H9 (cell line): ENCODE measurements around the gene PM20D1. TPM values are rescaled to one million over a fixed set of nuclear protein-coding genes. Genes with fewer than 3 reads are reported as not detected.

Source experiments
- DNase-seq: peaks from one replicate; pipeline ENCODE4 v3.0.0-alpha.2; 2017
- H2AFZ ChIP-seq: one replicate; pipeline ENCODE4 v1.6.1; 2013; ENCODE audit warnings: mild to moderate bottlenecking, low read length, control low read depth, moderate library complexity
- H2AK5ac ChIP-seq: 2 replicates; pipeline ENCODE4 v1.6.1; 2013; ENCODE audit warnings: low read length, control low read depth, mixed read lengths; ENCODE audit not compliant: insufficient read length
- H2BK120ac ChIP-seq: one replicate; pipeline ENCODE4 v1.6.1; 2013; ENCODE audit warnings: low read depth, mild to moderate bottlenecking, low read length, control low read depth, inconsistent platforms; ENCODE audit not compliant: poor library complexity, severe bottlenecking
- H2BK12ac ChIP-seq: 2 replicates; pipeline ENCODE4 v1.6.1; 2013; ENCODE audit warnings: low read length, control low read depth, mixed read lengths, low read depth; ENCODE audit not compliant: insufficient read length
- H2BK15ac ChIP-seq: 2 replicates; pipeline ENCODE4 v1.6.1; 2013; ENCODE audit warnings: low read depth, low read length, control low read depth
- H2BK20ac ChIP-seq: one replicate; pipeline ENCODE4 v1.6.1; 2013; ENCODE audit warnings: low read depth, mild to moderate bottlenecking, low read length, control low read depth, inconsistent platforms; ENCODE audit not compliant: poor library complexity, severe bottlenecking
- H2BK5ac ChIP-seq: 2 replicates; pipeline ENCODE4 v1.6.1; 2013; ENCODE audit warnings: low read length, control low read depth, mixed read lengths; ENCODE audit not compliant: insufficient read length
- H3K14ac ChIP-seq: 2 replicates; pipeline ENCODE4 v1.6.1; 2013; ENCODE audit warnings: low read length, control low read depth; ENCODE audit not compliant: insufficient read depth
- H3K18ac ChIP-seq: 2 replicates; pipeline ENCODE4 v1.6.1; 2013; ENCODE audit warnings: low read depth, mild to moderate bottlenecking, mixed read lengths, low read length, control low read depth; ENCODE audit not compliant: insufficient read length
- H3K23ac ChIP-seq: 2 replicates; pipeline ENCODE4 v1.6.1; 2013; ENCODE audit warnings: low read length, control low read depth, mixed read lengths, low read depth; ENCODE audit not compliant: insufficient read length
- H3K23me2 ChIP-seq: 2 replicates; pipeline ENCODE4 v1.6.1; 2013; ENCODE audit warnings: low read depth, mild to moderate bottlenecking, mixed read lengths, low read length, control low read depth; ENCODE audit not compliant: insufficient read length, poor library complexity, severe bottlenecking
- H3K27ac ChIP-seq: 2 replicates; pipeline ENCODE4 v1.5.1; 2013; ENCODE audit warnings: low read length, control low read depth, mixed read lengths, low read depth; ENCODE audit not compliant: insufficient read length
- H3K27me3 ChIP-seq: 2 replicates; pipeline ENCODE4 v1.6.1; 2013; ENCODE audit warnings: low read length, control low read depth, inconsistent platforms; ENCODE audit not compliant: insufficient read depth
- H3K4ac ChIP-seq: 2 replicates; pipeline ENCODE4 v1.6.1; 2013; ENCODE audit warnings: low read depth, mild to moderate bottlenecking, control low read depth, inconsistent platforms, low read length, moderate library complexity
- H3K4me1 ChIP-seq: 2 replicates; pipeline ENCODE4 v1.6.1; 2013; ENCODE audit warnings: low read length, control low read depth, inconsistent platforms; ENCODE audit not compliant: insufficient read depth
- H3K4me2 ChIP-seq: 2 replicates; pipeline ENCODE4 v1.6.1; 2013; ENCODE audit warnings: low read length, control low read depth, mixed read lengths; ENCODE audit not compliant: insufficient read length, insufficient read depth
- H3K56ac ChIP-seq: 2 replicates; pipeline ENCODE4 v1.6.1; 2013; ENCODE audit warnings: low read depth, mild to moderate bottlenecking, mixed read lengths, low read length, control low read depth; ENCODE audit not compliant: insufficient read length
- H3K79me1 ChIP-seq: 2 replicates; pipeline ENCODE4 v1.6.1; 2013; ENCODE audit warnings: low read depth, mild to moderate bottlenecking, moderate library complexity, low read length, control low read depth, inconsistent platforms; ENCODE audit not compliant: insufficient read depth, poor library complexity, severe bottlenecking
- H3K79me2 ChIP-seq: 2 replicates; pipeline ENCODE4 v1.6.1; 2013; ENCODE audit warnings: low read length, control low read depth, inconsistent platforms; ENCODE audit not compliant: insufficient read depth
- H3K9ac ChIP-seq: 2 replicates; pipeline ENCODE4 v1.6.1; 2013; ENCODE audit warnings: low read length, control low read depth, mixed read lengths; ENCODE audit not compliant: insufficient read length; ENCODE audit errors: extremely low read depth
- H3K9me3 ChIP-seq: one replicate; pipeline ENCODE4 v1.6.1; 2013; ENCODE audit warnings: low read depth, low read length, inconsistent platforms; ENCODE audit not compliant: control insufficient read depth
- H3T11ph ChIP-seq: one replicate; pipeline ENCODE4 v1.6.1; 2013; ENCODE audit warnings: mild to moderate bottlenecking, low read length, control low read depth, inconsistent platforms
- H4K20me1 ChIP-seq: one replicate; pipeline ENCODE4 v1.6.1; 2013; ENCODE audit not compliant: control insufficient read depth, insufficient read length, insufficient read depth
- H4K5ac ChIP-seq: 2 replicates; pipeline ENCODE4 v1.6.1; 2013; ENCODE audit warnings: low read depth, mild to moderate bottlenecking, mixed read lengths, low read length, control low read depth; ENCODE audit not compliant: insufficient read length
- H4K8ac ChIP-seq: replicated peaks from 2 replicates; pipeline ENCODE4 v1.6.1; 2013; ENCODE audit warnings: low read length, control low read depth, mixed read lengths, low read depth; ENCODE audit not compliant: insufficient read length
- H4K91ac ChIP-seq: 2 replicates; pipeline ENCODE4 v1.6.1; 2013; ENCODE audit warnings: low read depth, mild to moderate bottlenecking, moderate library complexity, mixed read lengths, low read length, control low read depth; ENCODE audit not compliant: insufficient read length
- H3K27ac Mint-ChIP-seq, 3 experiments: 2 replicates in 2 of 3; 3 replicates in 1 of 3; pipeline ENCODE4 v1.8.0; 2020 to 2021; ENCODE audit warnings: mixed read lengths in 3 of 3, mild to moderate bottlenecking in 1 of 3, moderate library complexity in 1 of 3
- H3K27me3 Mint-ChIP-seq: 2 replicates; pipeline ENCODE4 v1.8.0; 2021; ENCODE audit warnings: low read depth, mild to moderate bottlenecking, moderate library complexity, mixed read lengths
- H3K36me3 Mint-ChIP-seq, 3 experiments: 2 replicates in 2 of 3; 3 replicates in 1 of 3; pipeline ENCODE4 v1.8.0; 2020 to 2021; ENCODE audit warnings: low read depth in 3 of 3, mixed read lengths in 3 of 3; ENCODE audit not compliant: insufficient read depth in 1 of 3
- H3K4me1 Mint-ChIP-seq, 2 experiments: 2 replicates each; pipeline ENCODE4 v1.8.0; 2020; ENCODE audit warnings: mixed read lengths in 2 of 2
- H3K4me3 Mint-ChIP-seq, 2 experiments: 2 replicates in 1 of 2; 3 replicates in 1 of 2; pipeline ENCODE4 v1.8.0; 2020 to 2021; ENCODE audit warnings: mild to moderate bottlenecking in 2 of 2, mixed read lengths in 2 of 2, moderate library complexity in 1 of 2
- H3K9me3 Mint-ChIP-seq, 2 experiments: 2 replicates in 1 of 2; 3 replicates in 1 of 2; pipeline ENCODE4 v1.8.0; 2020; ENCODE audit warnings: mild to moderate bottlenecking in 2 of 2, mixed read lengths in 2 of 2, moderate library complexity in 1 of 2
- CTCF ChIP-seq: fragments of 200-600 bp; sonication (generic); conservative IDR thresholded peaks from 3 replicates; pipeline ENCODE4 v1.8.0; 2021; ENCODE audit warnings: antibody characterized with exemption, mild to moderate bottlenecking
- WGBS: extraction: QIAGEN DNeasy Blood & Tissue Kit; methylation state at CpG from one replicate; pipeline ENCODE4 v1.1.7; 2013; ENCODE audit warnings: missing lambda C conversion rate, low lambda C conversion rate, mixed read lengths; ENCODE audit not compliant: insufficient read length; ENCODE audit errors: extremely low coverage; 5-methylcytosine and 5-hydroxymethylcytosine counted together
- total RNA-seq: library from RNA; stranded (reverse); gene quantifications from 2 replicates; pipeline ENCODE4 v1.2.1, GENCODE V29; 2021

PM20D1 gene
- total RNA-seq, 1 experiment from 2014 or later = not detected

- Histone ChIP-seq H3K18ac (no peak overlapping the region), H3K4me1 (no peaks in the 10 kb centered on the region), H2BK12ac (no peak overlapping the region), H3K14ac (no peak overlapping the region), H3K23me2 (no peaks in the 10 kb centered on the region), H2BK5ac (no peak overlapping the region), H3K9me3 (no peaks in the 10 kb centered on the region), H2BK15ac (no peak overlapping the region), H3T11ph (no peak overlapping the region), H3K27ac (no peak overlapping the region), H3K27me3 (no peaks in the 10 kb centered on the region), H3K56ac (no peak overlapping the region), H3K79me1 (no peaks in the 10 kb centered on the region), H2BK120ac (no peak overlapping the region), H3K79me2 (no peaks in the 10 kb centered on the region), H4K8ac (no peak overlapping the region), H3K4ac (no peak overlapping the region), H4K20me1 (no peaks in the 10 kb centered on the region), H3K23ac (no peak overlapping the region), H3K4me2 (no peak overlapping the region), H2AK5ac (no peak overlapping the region), H3K9ac (no peak overlapping the region), H4K5ac (no peak overlapping the region), H2AFZ (no peak overlapping the region), H2BK20ac (no peak overlapping the region), H4K91ac (no peak overlapping the region)
- H3K36me3 Mint-ChIP-seq = peaks cover 3 to 12% (median 8%) of the 10 kb centered on the region in 3 experiments; a peak in 5 of 7 replicates
- WGBS = no CpG with 5 or more reads among the region's 9 CpGs
- no peak overlapping the region for H3K27ac Mint-ChIP-seq
- H3K9me3 Mint-ChIP-seq = no peaks in the 10 kb centered on the region
- H3K27me3 Mint-ChIP-seq = no peaks in the 10 kb centered on the region; the same call in 1 of the 2 replicates
- H3K4me3 Mint-ChIP-seq = no peak overlapping the region
- DNase-seq = no peak
- H3K4me1 Mint-ChIP-seq = no peaks in the 10 kb centered on the region
- no peak for TF ChIP-seq CTCF
These were observed 64.5 kb downstream of the PM20D1 start for GRCh38 chr1:205785446-205785845.
